ENCODE measurements around the gene OR1A1.
"Not testable (repeated sequence)": the region's sequence is repeated elsewhere in the genome, so short reads cannot be mapped to it uniquely, and the experiment has no call there.

- not testable (repeated sequence) for TF ChIP-seq CTCF (IDR thresholded peaks at IDR 0.05; ENCODE audit: insufficient read depth, low read length); POLR2AphosphoS5 (IDR thresholded peaks at IDR 0.05; ENCODE audit: low read depth)
These were observed 17.4 kb downstream of the OR1A1 start for GRCh38 chr17:3224721-3225352.

Data from HL-60 (cell line).